ENCODE results near the gene CYP4F22. TPM values are rescaled to one million over a fixed set of nuclear protein-coding genes. Genes with fewer than 3 reads are reported as not detected.
"Not testable (repeated sequence)": the region's sequence is repeated elsewhere in the genome, so short reads cannot be mapped to it uniquely, and the experiment has no call there.

CYP4F22 gene
- total RNA-seq, result 0.10 TPM in 1 of 2 replicates, not detected in the other

DNA sequence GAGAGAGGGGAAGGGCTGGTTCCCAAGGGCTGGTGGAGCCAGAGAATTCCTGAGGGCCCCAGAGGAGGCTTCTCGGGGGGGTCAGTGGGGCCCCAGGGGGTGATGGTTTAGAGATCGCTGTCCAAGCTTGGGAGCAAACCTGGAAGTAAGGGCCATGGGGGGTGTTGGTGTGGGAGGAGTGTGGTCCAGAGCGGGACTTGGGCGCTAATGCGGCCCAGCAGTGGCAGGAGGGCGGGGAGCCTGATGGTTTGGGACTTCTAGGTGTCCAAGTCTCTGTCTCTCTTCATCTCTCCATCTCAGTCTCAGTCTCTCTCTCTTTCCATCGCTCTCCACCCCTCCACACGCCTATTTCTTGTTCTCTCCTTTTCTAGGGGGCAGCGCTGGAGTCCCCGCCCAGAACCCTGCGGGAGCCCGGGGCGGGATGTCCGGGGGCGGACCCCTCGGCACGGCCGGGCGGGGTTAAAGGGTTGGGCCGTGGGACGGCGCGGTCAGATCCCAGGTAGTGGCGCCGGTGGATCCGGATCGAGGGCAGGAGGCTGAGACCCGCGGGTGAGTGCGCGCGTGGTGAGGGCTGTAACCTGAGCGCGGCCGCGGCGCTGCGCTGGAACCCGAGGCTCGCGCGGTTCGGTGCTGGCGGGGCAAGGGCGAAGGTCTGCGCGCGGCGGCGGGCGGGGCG lies at the start of gene CYP4F22:
TSS of gene CYP4F22 (plus strand) at position 491 of the 676 bp plus-strand sequence. CDS start 16,812 bp downstream, outside the sequence.
- H3K27ac Mint-ChIP-seq, result no peak within 1 kb of the TSS
- intact Hi-C loops (cut with micrococcal nuclease), result no loop called here
- H3K4me3 Mint-ChIP-seq, result peak within 1 kb of the TSS; percentile 78
- H3K36me3 Mint-ChIP-seq (ENCODE audit: low read depth), result no peaks in the 10 kb centered on the region
- DNase-seq (ENCODE audit: low spot score), result peak; percentile 2
- H3K9me3 Mint-ChIP-seq, result no peaks in the 10 kb centered on the region
- H3K4me1 Mint-ChIP-seq (ENCODE audit: low read depth), result peaks cover 11% of the 10 kb centered on the region
- H3K27me3 Mint-ChIP-seq (ENCODE audit: insufficient read depth), result peaks cover 44% of the 10 kb centered on the region

DNA sequence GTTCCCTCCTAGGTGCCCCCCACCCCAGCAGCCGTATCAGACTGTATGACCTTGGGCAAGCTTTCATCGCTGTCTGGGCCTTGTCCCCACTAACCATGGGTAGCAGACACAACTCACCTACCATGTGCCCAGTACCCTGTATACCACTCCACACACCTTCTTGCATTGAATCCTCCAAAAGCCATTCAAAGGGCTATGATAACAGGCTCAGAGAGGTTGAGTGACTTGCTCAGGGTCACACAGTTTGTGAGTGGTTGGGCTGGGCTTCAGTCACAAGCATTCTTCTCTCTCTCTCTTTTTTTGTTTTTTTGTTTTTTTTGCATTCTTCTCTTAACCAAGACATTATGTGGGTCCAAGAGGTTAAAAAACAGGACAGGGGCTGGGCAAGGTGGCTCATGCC lies 46.6 kb upstream of the CYP4F22 start:
- H3K27ac Mint-ChIP-seq, result peak overlapping the region; percentile 67
- no peaks in the 10 kb centered on the region for H3K27me3 Mint-ChIP-seq (ENCODE audit: insufficient read depth)
- peaks cover 46% of the 10 kb centered on the region for H3K4me1 Mint-ChIP-seq (ENCODE audit: low read depth)
- H3K4me3 Mint-ChIP-seq, result peak overlapping the region; percentile 95
- intact Hi-C loops (cut with micrococcal nuclease), result loop anchor here (5.0 to 10.0 kb wide), 5 partner anchors 334 to 1013 kb away; partner anchors contain the start of genes EPS15L1 and TPM4
- no peaks in the 10 kb centered on the region for H3K9me3 Mint-ChIP-seq
- no peak for DNase-seq (ENCODE audit: low spot score)
- peaks cover 41% of the 10 kb centered on the region for H3K36me3 Mint-ChIP-seq (ENCODE audit: low read depth)

DNA sequence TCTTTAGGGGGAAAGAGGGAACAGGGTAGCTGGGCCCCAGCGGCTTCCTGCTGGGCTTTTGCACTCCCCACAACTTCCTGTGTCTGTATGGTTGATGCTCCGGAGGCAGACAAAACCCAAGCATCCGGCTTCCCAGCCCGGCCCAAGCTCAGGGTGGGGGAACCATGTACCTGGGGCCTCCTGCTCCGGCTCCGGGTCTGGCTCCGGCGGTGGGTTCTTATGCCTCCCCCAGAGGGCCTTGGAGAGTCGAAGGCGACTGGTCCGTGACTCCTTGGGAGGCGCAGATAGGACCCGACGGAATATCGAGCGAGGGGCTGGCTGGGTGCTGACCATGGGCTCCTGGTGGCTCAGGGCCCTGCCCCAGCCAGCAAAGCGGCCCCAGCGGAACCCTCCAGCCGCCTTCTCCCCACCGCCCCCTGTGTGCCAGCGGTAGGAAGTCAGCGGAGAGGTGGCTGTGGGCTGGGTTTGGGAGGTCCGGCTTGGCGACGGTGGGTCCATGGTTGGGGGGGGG lies 44.4 kb upstream of the CYP4F22 start:
- H3K36me3 Mint-ChIP-seq (ENCODE audit: low read depth), result peaks cover 46% of the 10 kb centered on the region
- peak; percentile 78 for DNase-seq (ENCODE audit: low spot score)
- no peaks in the 10 kb centered on the region for H3K27me3 Mint-ChIP-seq (ENCODE audit: insufficient read depth)
- no peaks in the 10 kb centered on the region for H3K9me3 Mint-ChIP-seq
- peaks cover 68% of the 10 kb centered on the region for H3K4me1 Mint-ChIP-seq (ENCODE audit: low read depth)
- peak overlapping the region; percentile 78 for H3K27ac Mint-ChIP-seq
- intact Hi-C loops (cut with micrococcal nuclease), result loop anchor here (1.0 to 10.0 kb wide), 8 partner anchors 14 to 1011 kb away; partner anchors contain the start of genes EPS15L1 and TPM4
- H3K4me3 Mint-ChIP-seq, result peak overlapping the region; percentile 95

DNA sequence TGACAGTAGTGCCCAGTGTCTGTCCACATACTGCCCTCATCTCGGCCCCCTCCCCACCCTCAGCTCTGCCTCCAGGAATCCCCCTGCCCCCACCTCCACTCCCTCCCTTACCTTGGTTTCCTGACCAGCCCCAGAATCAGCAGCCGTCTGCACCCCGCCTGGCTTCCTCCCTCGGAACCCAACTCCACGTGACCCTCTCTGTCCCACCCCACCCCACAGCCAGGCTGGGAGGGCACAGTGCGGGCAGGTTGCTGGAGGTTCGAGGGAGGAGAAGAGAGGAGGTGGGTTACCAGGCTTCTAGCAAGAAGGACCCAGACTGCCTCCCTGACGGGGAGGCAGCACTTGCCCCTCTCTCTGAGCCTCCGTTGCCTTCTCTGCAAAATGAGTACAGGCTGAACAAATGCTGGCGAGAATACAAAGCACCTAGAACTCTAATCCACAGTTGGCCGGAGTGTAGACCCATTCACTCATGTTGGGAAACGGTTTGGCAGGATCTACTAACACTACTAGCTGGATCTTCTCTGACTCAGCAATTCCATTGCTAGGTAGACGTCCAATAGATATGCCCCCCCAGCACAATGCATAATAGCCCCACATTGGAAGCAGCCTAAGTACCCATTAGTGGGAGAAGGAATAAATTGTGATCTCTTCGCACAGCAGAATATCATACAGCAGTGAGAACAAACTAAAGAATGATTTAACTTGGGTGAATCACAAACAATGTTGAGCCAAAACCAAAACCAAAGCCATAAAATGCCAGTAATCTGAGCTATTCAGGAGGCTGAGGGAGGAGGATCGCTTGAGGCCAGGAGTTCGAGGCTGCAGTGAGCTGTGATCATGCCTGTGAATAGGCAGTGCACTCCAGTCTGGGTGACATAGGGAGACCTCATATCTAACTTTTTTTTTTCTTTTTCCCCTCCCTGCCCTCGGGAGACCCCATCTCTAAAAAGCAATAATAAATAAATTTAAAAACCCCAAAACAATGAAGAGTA lies 43.6 kb upstream of the CYP4F22 start, which contains the start of gene RASAL3:
TSS of gene RASAL3 (minus strand) at position 151 of the 992 bp plus-strand sequence. CDS start 186 bp downstream, outside the sequence.
- no peaks in the 10 kb centered on the region for H3K27me3 Mint-ChIP-seq (ENCODE audit: insufficient read depth)
- intact Hi-C loops (cut with micrococcal nuclease), result loop anchor here (5.0 to 10.0 kb wide), 6 partner anchors 162 to 1010 kb away; partner anchors contain the start of genes EPS15L1 and TPM4
- H3K36me3 Mint-ChIP-seq (ENCODE audit: low read depth), result peaks cover 45% of the 10 kb centered on the region
- H3K4me1 Mint-ChIP-seq (ENCODE audit: low read depth), result peaks cover 73% of the 10 kb centered on the region
- DNase-seq (ENCODE audit: low spot score), result peak; percentile 65
- no peaks in the 10 kb centered on the region for H3K9me3 Mint-ChIP-seq
- H3K4me3 Mint-ChIP-seq, result peak within 1 kb of the TSS; percentile 95
- H3K27ac Mint-ChIP-seq, result peak within 1 kb of the TSS; percentile 78

DNA sequence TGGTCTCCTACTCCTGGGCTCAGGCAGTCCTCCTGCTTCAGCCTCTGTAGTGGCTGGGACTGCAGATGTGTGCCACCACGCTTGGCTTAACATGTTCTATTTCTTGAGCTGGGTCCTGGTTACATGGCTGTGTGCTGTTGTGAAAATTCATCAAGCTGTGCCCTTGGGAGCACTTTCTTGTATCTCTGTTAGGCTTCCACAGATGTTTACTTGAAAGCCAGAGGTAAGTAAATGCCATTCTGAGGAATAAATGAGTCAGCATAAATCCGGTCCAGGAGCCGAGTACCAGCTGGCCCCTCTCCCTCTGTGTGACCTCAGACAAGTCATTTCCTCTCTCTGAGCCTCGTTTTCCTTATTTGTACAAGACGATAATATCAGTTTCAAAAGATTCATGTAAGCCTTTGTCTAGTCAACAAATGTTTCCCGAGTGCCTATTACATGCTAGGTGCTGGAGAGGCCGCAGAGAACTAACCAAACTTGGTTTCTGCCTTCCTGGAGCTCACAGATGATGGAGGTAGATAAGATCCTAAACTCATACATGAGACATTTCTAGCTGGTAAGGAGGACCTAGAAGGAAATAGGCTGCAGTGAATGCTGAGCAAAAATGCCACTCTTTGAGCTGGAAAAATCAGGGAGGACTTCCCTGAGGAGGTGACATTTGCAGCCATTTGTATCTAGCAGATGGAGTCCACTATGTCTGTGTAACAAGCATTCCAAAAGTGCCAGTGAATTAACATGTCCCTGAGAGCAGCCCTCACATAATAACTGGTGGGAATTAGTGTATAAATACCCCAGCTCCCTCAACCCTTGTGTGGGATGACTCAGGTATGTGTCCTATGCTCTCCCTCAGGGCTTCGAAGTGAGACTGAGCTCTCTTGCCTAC lies 41.2 kb upstream of the CYP4F22 start:
- Mint-ChIP-seq H3K9me3 (no peaks in the 10 kb centered on the region), H3K27ac (peak overlapping the region; percentile 97), H3K36me3 (ENCODE audit: low read depth) (peaks cover 31% of the 10 kb centered on the region), H3K4me1 (ENCODE audit: low read depth) (peaks cover 68% of the 10 kb centered on the region), H3K4me3 (peak overlapping the region; percentile 65), H3K27me3 (ENCODE audit: insufficient read depth) (peaks cover 3% of the 10 kb centered on the region)
- intact Hi-C loops (cut with micrococcal nuclease), result loop anchor here (1.0 to 10.0 kb wide), 11 partner anchors 34 to 1008 kb away; partner anchors contain the start of genes EPS15L1 and TPM4
- DNase-seq (ENCODE audit: low spot score), result peak; percentile 68

DNA sequence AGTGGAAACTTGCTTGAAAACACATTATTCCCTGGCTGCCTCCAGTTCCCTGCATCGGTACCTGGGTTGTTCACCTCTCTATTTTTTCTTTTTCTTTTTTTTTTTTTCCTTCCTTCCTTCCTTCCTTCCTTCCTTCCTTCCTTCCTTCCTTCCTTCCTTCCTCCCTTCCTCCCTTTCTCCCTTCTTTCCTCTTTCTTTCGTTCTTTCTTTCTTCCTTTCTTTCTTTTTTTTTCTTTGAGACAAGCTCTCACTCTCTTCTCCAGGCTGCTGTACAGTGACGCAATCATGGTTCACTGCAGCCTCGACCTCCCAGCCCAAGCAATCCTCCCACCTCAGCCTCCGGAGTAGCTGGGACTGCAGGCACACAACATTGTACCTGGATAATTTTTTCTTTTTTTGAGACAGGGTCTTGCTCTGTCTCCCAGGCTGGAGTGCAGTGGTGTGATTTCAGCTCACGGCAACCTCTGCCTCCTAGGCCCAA lies 40.6 kb upstream of the CYP4F22 start:
- intact Hi-C loops (cut with micrococcal nuclease), result loop anchor here (1.0 to 10.0 kb wide), 11 partner anchors 34 to 1007 kb away; partner anchors contain the start of genes EPS15L1 and TPM4
- H3K36me3 Mint-ChIP-seq (ENCODE audit: low read depth), result peaks cover 26% of the 10 kb centered on the region
- no peaks in the 10 kb centered on the region for H3K9me3 Mint-ChIP-seq
- H3K27ac Mint-ChIP-seq, result peak overlapping the region; percentile 97
- no peak for DNase-seq (ENCODE audit: low spot score)
- H3K27me3 Mint-ChIP-seq (ENCODE audit: insufficient read depth), result peaks cover 3% of the 10 kb centered on the region
- H3K4me3 Mint-ChIP-seq, result peak overlapping the region; percentile 65
- H3K4me1 Mint-ChIP-seq (ENCODE audit: low read depth), result peaks cover 62% of the 10 kb centered on the region

DNA sequence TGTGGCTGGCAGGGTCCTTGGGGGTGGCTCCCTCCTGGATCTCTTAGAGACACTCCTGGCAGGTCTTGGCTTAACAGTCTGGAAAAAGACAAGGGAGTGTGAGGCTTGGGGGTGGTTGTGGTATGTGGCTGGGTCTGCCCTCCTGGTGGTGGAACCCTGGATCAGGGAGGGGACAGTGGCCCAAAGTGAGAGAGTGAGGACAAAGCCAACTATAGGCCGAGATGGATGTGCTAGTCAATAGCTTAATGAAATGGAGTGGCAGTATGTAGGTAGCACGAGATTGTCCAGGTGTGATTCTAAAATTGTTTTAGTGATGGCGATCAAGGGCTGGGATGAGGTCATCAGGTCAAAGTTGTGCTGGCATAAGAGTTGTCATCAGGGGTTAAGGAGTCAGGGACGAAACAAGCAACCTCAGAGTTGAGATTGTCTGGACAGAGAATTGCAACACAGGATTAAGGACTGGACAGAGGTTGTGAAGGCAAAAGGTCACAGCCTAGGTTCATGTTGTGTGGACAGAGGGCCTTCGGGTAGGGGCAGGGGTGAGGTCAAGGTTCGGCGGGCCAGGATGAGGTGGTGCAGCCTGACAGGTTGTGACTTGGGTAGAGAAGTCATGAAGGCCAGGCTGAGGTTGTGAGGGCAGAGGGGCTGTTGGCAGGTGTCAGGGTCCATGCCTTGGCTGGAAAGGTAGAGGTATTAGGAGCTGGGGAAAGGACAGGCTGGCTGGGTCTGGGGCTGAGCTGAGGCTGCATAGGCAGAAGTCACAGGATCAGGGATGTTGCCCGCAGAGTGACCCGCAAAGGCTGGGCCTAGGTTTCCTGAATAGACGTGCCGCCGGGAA lies 39.4 kb upstream of the CYP4F22 start:
- Mint-ChIP-seq H3K4me3 (peak overlapping the region; percentile 65), H3K27ac (peak overlapping the region; percentile 76), H3K9me3 (no peaks in the 10 kb centered on the region), H3K27me3 (ENCODE audit: insufficient read depth) (peaks cover 3% of the 10 kb centered on the region), H3K4me1 (ENCODE audit: low read depth) (peaks cover 51% of the 10 kb centered on the region), H3K36me3 (ENCODE audit: low read depth) (peaks cover 20% of the 10 kb centered on the region)
- intact Hi-C loops (cut with micrococcal nuclease), result loop anchor here (5.0 to 10.0 kb wide), 5 partner anchors 167 to 1006 kb away; partner anchors contain the start of genes EPS15L1 and TPM4
- DNase-seq (ENCODE audit: low spot score), result no peak

DNA sequence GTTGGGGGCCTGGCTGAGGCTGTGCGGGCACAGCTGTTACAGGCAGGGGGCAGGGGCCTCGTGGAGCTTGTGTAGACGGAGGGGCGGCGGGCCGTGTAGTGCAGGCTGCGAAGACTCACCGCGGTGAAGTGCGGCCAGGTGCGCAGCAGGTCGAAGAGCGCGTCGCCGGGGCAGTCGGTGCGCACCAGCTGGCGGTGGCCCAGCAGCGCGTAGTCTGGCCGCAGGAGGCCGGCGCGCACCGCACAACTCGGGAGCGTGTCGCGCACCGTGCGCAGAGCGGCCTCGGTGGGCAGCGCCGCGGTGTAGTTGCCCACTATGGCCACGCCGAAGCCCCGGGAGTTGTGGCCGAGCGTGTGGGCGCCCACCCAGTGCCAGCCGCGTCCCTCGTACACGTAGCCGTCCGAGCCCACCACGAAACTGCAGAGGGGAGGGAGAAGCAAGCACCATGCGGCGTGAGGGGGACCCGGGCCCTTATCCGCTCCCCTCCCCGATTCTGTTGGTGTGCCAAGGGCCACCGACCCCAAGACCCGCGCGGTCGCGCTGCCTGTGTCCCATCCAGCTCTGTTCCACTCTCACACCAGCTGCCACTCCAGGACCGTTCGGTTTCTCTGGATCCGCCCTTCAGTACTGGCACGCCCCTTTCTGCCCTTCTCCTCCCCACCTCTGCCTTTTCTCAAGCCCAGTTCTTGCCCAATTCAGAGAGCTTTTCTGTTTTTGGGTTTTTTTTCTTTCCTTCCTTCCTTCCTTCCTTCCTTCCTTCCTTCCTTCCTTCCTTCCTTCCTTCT lies 38.6 kb upstream of the CYP4F22 start:
- Mint-ChIP-seq H3K9me3 (no peaks in the 10 kb centered on the region), H3K4me1 (ENCODE audit: low read depth) (peaks cover 47% of the 10 kb centered on the region)

DNA sequence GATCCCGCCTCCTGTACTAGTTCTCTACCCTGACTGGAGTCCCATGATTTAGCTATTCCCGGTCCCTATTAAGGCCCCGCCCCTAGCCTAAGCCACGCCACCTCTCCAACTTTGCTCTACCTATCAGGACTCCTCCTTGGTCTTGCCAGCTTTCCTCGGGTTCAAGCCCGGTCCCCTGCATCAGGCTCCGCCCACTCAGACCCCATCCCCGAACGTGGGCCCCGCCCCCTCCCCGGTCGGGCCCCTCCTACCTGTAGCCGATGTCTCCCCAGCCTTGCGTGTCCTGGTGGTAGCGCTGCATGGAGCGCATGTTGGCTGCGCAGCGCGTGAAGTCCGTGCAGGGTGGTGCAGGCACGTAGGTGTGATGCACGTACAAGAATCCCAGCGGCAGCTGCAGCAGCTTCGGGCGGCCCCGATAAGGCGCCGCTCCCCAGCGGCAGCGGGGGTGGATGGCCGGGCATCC lies 36.7 kb upstream of the CYP4F22 start:
- no peak overlapping the region for H3K27ac Mint-ChIP-seq
- peaks cover 34% of the 10 kb centered on the region for H3K4me1 Mint-ChIP-seq (ENCODE audit: low read depth)
- no peaks in the 10 kb centered on the region for H3K9me3 Mint-ChIP-seq
- peaks cover 13% of the 10 kb centered on the region for H3K36me3 Mint-ChIP-seq (ENCODE audit: low read depth)
- H3K27me3 Mint-ChIP-seq (ENCODE audit: insufficient read depth), result peaks cover 3% of the 10 kb centered on the region
- no peak for DNase-seq (ENCODE audit: low spot score)
- H3K4me3 Mint-ChIP-seq, result no peak overlapping the region
- intact Hi-C loops (cut with micrococcal nuclease), result no loop called here

More for the DNA sequence above, 38.6 kb upstream of the CYP4F22 start:
- DNase-seq (ENCODE audit: low spot score), result no peak
- Mint-ChIP-seq H3K27ac (no peak overlapping the region), H3K27me3 (ENCODE audit: insufficient read depth) (peaks cover 3% of the 10 kb centered on the region), H3K4me3 (peak overlapping the region; percentile 65), H3K36me3 (ENCODE audit: low read depth) (peaks cover 19% of the 10 kb centered on the region)
- intact Hi-C loops (cut with micrococcal nuclease), result loop anchor here (5.0 to 10.0 kb wide), 5 partner anchors 167 to 1005 kb away; partner anchors contain the start of genes EPS15L1 and TPM4

DNA sequence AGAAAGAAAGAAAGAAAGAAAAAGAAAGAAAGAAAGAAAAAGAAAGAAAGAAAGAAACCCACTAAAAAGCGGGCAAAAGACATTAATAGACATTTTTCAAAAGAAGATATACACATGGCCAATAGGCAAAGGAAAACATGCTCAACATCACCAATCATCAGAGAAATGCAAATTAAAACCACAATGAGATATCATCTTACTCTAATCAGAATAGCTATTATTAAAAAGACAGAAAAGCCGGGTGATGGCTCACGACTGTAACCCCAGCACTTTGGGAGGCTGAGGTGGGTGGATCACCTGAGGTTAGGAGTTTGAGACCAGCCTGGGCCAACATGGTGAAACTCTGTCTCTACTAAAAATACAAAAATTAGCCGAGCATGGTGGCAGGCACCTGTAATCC lies 34.5 kb upstream of the CYP4F22 start:
- intact Hi-C loops (cut with micrococcal nuclease); H3K27me3 Mint-ChIP-seq (ENCODE audit: insufficient read depth); DNase-seq (ENCODE audit: low spot score); H3K27ac Mint-ChIP-seq; H3K9me3 Mint-ChIP-seq; H3K4me3 Mint-ChIP-seq; H3K36me3 Mint-ChIP-seq (ENCODE audit: low read depth): not testable (repeated sequence)
- peaks cover 15% of the 10 kb centered on the region for H3K4me1 Mint-ChIP-seq (ENCODE audit: low read depth)
